HCT116 (cell line): ENCODE results near the gene HSD3B7. TPM values are rescaled to one million over a fixed set of nuclear protein-coding genes. Genes with fewer than 3 reads are reported as not detected.

Source experiments
- ATAC-seq: fragments of 200-7000 bp; cut with Tn5 transposase; 2 replicates; pipeline ENCODE4 v1.9.1; 2020; ENCODE audit warnings: mild to moderate bottlenecking, moderate library complexity
- BruUV-seq: library from RNA; stranded (reverse); fragments of 400-500 nt; replicated peaks from 2 replicates; lab custom pipeline; 2021; lab: Mats Ljungman, UMichigan
- CTCF ChIA-PET: fragments of 300-600 bp; sonication (Branson Sonifier 250); formaldehyde crosslinking; loops from one replicate; lab custom pipeline; 2021; ENCODE audit warnings: antibody characterized with exemption; lab: Charles Lee
- POLR2A ChIA-PET: fragments of 300-600, 350-600 bp; sonication (Branson Sonifier 250); formaldehyde crosslinking; loops from one replicate; lab custom pipeline; 2021; ENCODE audit warnings: antibody characterized with exemption; lab: Charles Lee
- RAD21 ChIA-PET, 2 experiments: fragments of 300-600 bp; sonication (Branson Sonifier 250); formaldehyde crosslinking; loops; one replicate each; lab custom pipeline; 2023; ENCODE audit warnings: low total read pairs in 2 of 2; ENCODE audit not compliant: uncharacterized antibody in 2 of 2, unreplicated experiment in 2 of 2, low non-redundant PET in 1 of 2; lab: Charles Lee
- DNase-seq: peaks from one replicate; pipeline ENCODE4 v3.0.0-alpha.2; 2010; ENCODE audit warnings: low read depth, low spot score
- H2AFZ ChIP-seq: fragments of 200-600 bp; shearing (Covaris generic), sonication (generic); 2 replicates; pipeline ENCODE4 v1.6.1; 2017; ENCODE audit warnings: low read depth, mixed run types, mixed read lengths, antibody characterized with exemption, low read length; ENCODE audit not compliant: poor library complexity, severe bottlenecking
- H3K27ac ChIP-seq: 2 replicates; pipeline ENCODE4 v1.5.1; 2012; ENCODE audit warnings: low read depth, low read length
- H3K27me3 ChIP-seq: fragments of 200-600 bp; sonication (generic); 2 replicates; pipeline ENCODE4 v1.6.1; 2016; ENCODE audit warnings: mixed run types, low read length, mixed read lengths; ENCODE audit not compliant: insufficient read depth
- H3K36me3 ChIP-seq, 2 experiments: fragments of 200-500 bp in 1 of 2; fragments of 200-600 bp in 1 of 2; sonication (Bioruptor generic) in 1 of 2; sonication (generic) in 1 of 2; 2 replicates each; pipeline versions ENCODE4 v1.5.1 to v1.6.1; 2014 to 2016; ENCODE audit warnings: low read length in 2 of 2, inconsistent platforms in 1 of 2, mixed read lengths in 1 of 2, mixed run types in 1 of 2; ENCODE audit not compliant: insufficient read depth in 2 of 2, control insufficient read depth in 1 of 2
- H3K4me1 ChIP-seq, 2 experiments: fragments of 200-600 bp in 1 of 2; sonication (generic) in 1 of 2; 2 replicates each; pipeline versions ENCODE4 v1.5.1 to v1.6.1; 2012 to 2017; ENCODE audit warnings: low read length in 2 of 2, inconsistent platforms in 1 of 2, mild to moderate bottlenecking in 1 of 2, mixed read lengths in 1 of 2, mixed run types in 1 of 2, moderate library complexity in 1 of 2; ENCODE audit not compliant: insufficient read depth in 2 of 2, control insufficient read depth in 1 of 2
- H3K4me2 ChIP-seq: fragments of 200-600 bp; sonication (generic); 2 replicates; pipeline ENCODE4 v1.6.1; 2017; ENCODE audit warnings: mixed run types, low read length, mixed read lengths
- H3K4me3 ChIP-seq, 2 experiments: fragments of 200-600 bp in 1 of 2; sonication (generic) in 1 of 2; replicated peaks in 1 of 2; 2 replicates each; pipeline ENCODE4 v1.5.1; 2011 to 2016; ENCODE audit warnings: low read length in 2 of 2, control low read depth in 1 of 2, low read depth in 1 of 2, mild to moderate bottlenecking in 1 of 2, mixed read lengths in 1 of 2, mixed run types in 1 of 2
- H3K79me2 ChIP-seq: fragments of 200-600 bp; sonication (generic); 2 replicates; pipeline ENCODE4 v1.6.1; 2017; ENCODE audit warnings: mild to moderate bottlenecking, mixed run types, low read length, moderate library complexity, mixed read lengths; ENCODE audit not compliant: insufficient read depth
- H3K9ac ChIP-seq: fragments of 200-600 bp; sonication (generic); 2 replicates; pipeline ENCODE4 v1.6.1; 2016; ENCODE audit warnings: low read length, mixed read lengths
- H3K9me2 ChIP-seq: fragments of 200-600 bp; sonication (generic), shearing (Covaris generic); 2 replicates; pipeline ENCODE4 v1.6.1; 2017; ENCODE audit warnings: mixed run types, mild to moderate bottlenecking, moderate library complexity; ENCODE audit not compliant: insufficient read depth
- H3K9me3 ChIP-seq, 2 experiments: fragments of 200-500 bp in 1 of 2; fragments of 200-600 bp in 1 of 2; sonication (Bioruptor generic) in 1 of 2; sonication (generic) in 1 of 2; 2 replicates each; pipeline ENCODE4 v1.6.1; 2014 to 2017; ENCODE audit warnings: low read length in 2 of 2, mixed read lengths in 2 of 2, inconsistent platforms in 1 of 2, low read depth in 1 of 2, mild to moderate bottlenecking in 1 of 2, mixed run types in 1 of 2, moderate library complexity in 1 of 2; ENCODE audit not compliant: control insufficient read depth in 1 of 2, insufficient read depth in 1 of 2
- H4K20me1 ChIP-seq: fragments of 200-600 bp; sonication (generic), shearing (Covaris generic); 2 replicates; pipeline ENCODE4 v1.6.1; 2017; ENCODE audit warnings: mixed run types, mild to moderate bottlenecking, moderate library complexity; ENCODE audit not compliant: insufficient read depth
- CBX3 ChIP-seq: IDR thresholded peaks from 2 replicates; pipeline ENCODE4 v1.6.1; 2012; ENCODE audit warnings: low read depth
- CEBPB ChIP-seq: IDR thresholded peaks from 2 replicates; pipeline ENCODE4 v1.6.1; 2012; ENCODE audit warnings: low read depth
- CTCF ChIP-seq, 3 experiments: fragments of 200-600 bp in 1 of 3; sonication (generic) in 1 of 3; IDR thresholded peaks in 2 of 3; conservative IDR thresholded peaks in 1 of 3; 2 replicates each; pipeline ENCODE4 v1.5.1; 2012 to 2017; ENCODE audit warnings: low read depth in 2 of 3, low read length in 2 of 3, antibody characterized with exemption in 1 of 3, borderline replicate concordance in 1 of 3, control low read depth in 1 of 3, mild to moderate bottlenecking in 1 of 3, mixed read lengths in 1 of 3, mixed run types in 1 of 3, moderate library complexity in 1 of 3; ENCODE audit not compliant: insufficient read depth in 1 of 3
- EGR1 ChIP-seq: IDR thresholded peaks from 2 replicates; pipeline ENCODE4 v1.6.1; 2012; ENCODE audit warnings: low read depth
- ELF1 ChIP-seq: IDR thresholded peaks from 2 replicates; pipeline ENCODE4 v1.6.1; 2012; ENCODE audit warnings: low read depth, borderline replicate concordance
- EZH2 ChIP-seq: fragments of 200-600 bp; sonication (generic); IDR thresholded peaks from 2 replicates; pipeline ENCODE4 v1.6.1; 2017; ENCODE audit warnings: antibody characterized with exemption, mixed run types
- FOSL1 ChIP-seq: IDR thresholded peaks from 2 replicates; pipeline ENCODE4 v1.6.1; 2012; ENCODE audit warnings: low read depth
- MAX ChIP-seq: IDR thresholded peaks from 2 replicates; pipeline ENCODE4 v1.6.1; 2012
- POLR2A ChIP-seq: IDR thresholded peaks from 2 replicates; pipeline ENCODE4 v1.7.0; 2011; ENCODE audit warnings: borderline replicate concordance; ENCODE audit not compliant: insufficient read depth, insufficient read length; ENCODE audit errors: extremely low read depth
- RAD21 ChIP-seq: IDR thresholded peaks from 2 replicates; pipeline ENCODE4 v1.6.1; 2012; ENCODE audit warnings: low read depth, mild to moderate bottlenecking
- REST ChIP-seq: IDR thresholded peaks from 2 replicates; pipeline ENCODE4 v1.6.1; 2012; ENCODE audit warnings: low read depth
- SIN3A ChIP-seq: IDR thresholded peaks from 2 replicates; pipeline ENCODE4 v1.6.1; 2012; ENCODE audit warnings: low read depth
- SP1 ChIP-seq: IDR thresholded peaks from 2 replicates; pipeline ENCODE4 v1.6.1; 2012; ENCODE audit warnings: low read depth
- SRF ChIP-seq: IDR thresholded peaks from 2 replicates; pipeline ENCODE4 v1.6.1; 2012; ENCODE audit warnings: low read depth
- YY1 ChIP-seq: IDR thresholded peaks from 2 replicates; pipeline ENCODE4 v1.6.1; 2011; ENCODE audit warnings: low read length, low read depth, moderate library complexity, mild to moderate bottlenecking; ENCODE audit not compliant: insufficient replicate concordance; ENCODE audit errors: extremely low read depth
- ZNF274 ChIP-seq: fragments of 200-500 bp; sonication (Bioruptor generic); IDR thresholded peaks from 2 replicates; pipeline ENCODE4 v1.6.1; 2014; ENCODE audit warnings: mild to moderate bottlenecking, low read depth, low read length, inconsistent platforms
- intact Hi-C: fragments of 100-400 bp; cut with micrococcal nuclease; formaldehyde crosslinking; loops from 2 replicates; pipeline ENCODE4 v1.10.0; 2022
- total RNA-seq: library from RNA; stranded (reverse); gene quantifications from one replicate; pipeline ENCODE4 v1.2.1, GENCODE V29; 2021; ENCODE audit not compliant: unreplicated experiment

HSD3B7 gene
- total RNA-seq, 1 experiment from 2014 or later, result 8.6 TPM

- peak overlapping the region; percentile 38; the same call in 1 of the 2 replicates for H3K27ac ChIP-seq
- no peak for DNase-seq
- H2AFZ ChIP-seq, result no peak overlapping the region
- no peaks in the 10 kb centered on the region for H3K9me2 ChIP-seq
- BruUV-seq, result no TSS peak
- no peaks in the 10 kb centered on the region for H3K9me3 ChIP-seq
- peaks cover 5 to 12% of the 10 kb centered on the region in 2 experiments; a peak in 3 of 4 replicates for H3K4me1 ChIP-seq
- peak overlapping the region; percentile 50 for H3K4me2 ChIP-seq
- RAD21 ChIA-PET, result interaction anchor here (0.8 to 1.3 kb wide), 2 partner anchors 98 kb away, joined by 3 to 4 read pairs; no protein-coding TSS in a partner anchor
- intact Hi-C loops, result no loop called here
- TF ChIP-seq CEBPB (no peak), POLR2A (no peak), SIN3A (no peak), YY1 (no peak), EZH2 (no peak), ELF1 (no peak), RAD21 (no peak), CTCF (IDR thresholded peaks at IDR 0.05 in 2 of 3, conservative IDR thresholded peaks at IDR 0.05 in 1 of 3; ENCODE audit: borderline replicate concordance in 1 of 3, insufficient read depth in 1 of 3, low read depth in 2 of 3, low read length in 2 of 3) (no peak), CBX3 (no peak), EGR1 (no peak), FOSL1 (no peak), ZNF274 (no peak), SP1 (no peak), SRF (no peak), REST (no peak), MAX (no peak)
- no peaks in the 10 kb centered on the region for H3K27me3 ChIP-seq
- no peak for ATAC-seq
- peaks cover 14 to 20% of the 10 kb centered on the region in 2 experiments for H3K36me3 ChIP-seq
- H3K79me2 ChIP-seq, result peaks cover 1% of the 10 kb centered on the region; the same call in 1 of the 2 replicates
- peak overlapping the region; percentile 25; the same call in 1 of the 2 replicates for H3K9ac ChIP-seq
- no peak overlapping the region for H3K4me3 ChIP-seq
- POLR2A ChIA-PET, result interaction anchor here (1.3 to 1.6 kb wide), 2 partner anchors 11 to 136 kb away, joined by 3 read pairs; no protein-coding TSS in a partner anchor
- no peaks in the 10 kb centered on the region for H4K20me1 ChIP-seq
- CTCF ChIA-PET, result interaction anchor here (0.8 to 2.4 kb wide), 6 partner anchors 11 to 500 kb away, joined by 3 to 13 read pairs (median 5); partner anchors contain the start of gene ZNF843
Measured at GRCh38 chr16:30942426-30942806, 42.6 kb upstream of the HSD3B7 start.
